NCI-H82 (cell line): ENCODE measurements around the gene DCLK3.

ENCODE experiments used
- DNase-seq: peaks from one replicate; lab custom pipeline; 2025; lab: John Stamatoyannopoulos, UW

Gene DCLK3

GRCh38 chr3:36763850-36764703, at the start of gene DCLK3:
DCLK3 (minus strand) TSS chr3:36764553; CDS start chr3:36764263, 290 bp downstream.
- peak; percentile 31 for DNase-seq

- no peak for DNase-seq
Measured at GRCh38 chr3:36813305-36813704, 49.0 kb upstream of the DCLK3 start.

- no peak for DNase-seq
Measured at GRCh38 chr3:36812240-36812639, 47.9 kb upstream of the DCLK3 start.

- no peak for DNase-seq
Measured at GRCh38 chr3:36811768-36812167, 47.4 kb upstream of the DCLK3 start.

- peak; percentile 91 for DNase-seq
Measured at GRCh38 chr3:36804295-36805055, 40.1 kb upstream of the DCLK3 start.

- no peak for DNase-seq
Measured at GRCh38 chr3:36803091-36803791, 38.9 kb upstream of the DCLK3 start.

- DNase-seq, result no peak
Measured at GRCh38 chr3:36800533-36801116, 36.3 kb upstream of the DCLK3 start.

GRCh38 chr3:36796881-36797280, 32.5 kb upstream of the DCLK3 start:
- DNase-seq, result no peak

- no peak for DNase-seq
Measured at GRCh38 chr3:36796161-36796560, 31.8 kb upstream of the DCLK3 start.

GRCh38 chr3:36795622-36796021, 31.3 kb upstream of the DCLK3 start:
- no peak for DNase-seq

GRCh38 chr3:36792342-36792741, 28.0 kb upstream of the DCLK3 start:
- DNase-seq, result peak; percentile 73

- DNase-seq, result peak; percentile 3
Measured at GRCh38 chr3:36790765-36791164, 26.4 kb upstream of the DCLK3 start.

- no peak for DNase-seq
Measured at GRCh38 chr3:36786921-36787890, 22.9 kb upstream of the DCLK3 start.

- no peak for DNase-seq
Measured at GRCh38 chr3:36784138-36784635, 19.8 kb upstream of the DCLK3 start.

- DNase-seq, result no peak
Measured at GRCh38 chr3:36777424-36778218, 13.3 kb upstream of the DCLK3 start.

GRCh38 chr3:36776436-36776835, 12.1 kb upstream of the DCLK3 start:
- no peak for DNase-seq

GRCh38 chr3:36774052-36774451, 9.7 kb upstream of the DCLK3 start:
- no peak for DNase-seq

- no peak for DNase-seq
Measured at GRCh38 chr3:36771931-36772330, 7.6 kb upstream of the DCLK3 start.

- DNase-seq, result no peak
Measured at GRCh38 chr3:36769926-36770325, 5.6 kb upstream of the DCLK3 start.

GRCh38 chr3:36765104-36765503, 751 bp upstream of the DCLK3 start:
- no peak for DNase-seq
